Dermis blood vessel endothelial cell (primary cell): ENCODE data around the gene PRRC1. TPM values are rescaled to one million over a fixed set of nuclear protein-coding genes. Genes with fewer than 3 reads are reported as not detected.

ENCODE experiments used
- total RNA-seq: library from RNA; depleted of rRNA; stranded (reverse); fragments of >200 nt; gene quantifications from 2 replicates; pipeline ENCODE4 v1.2.3, GENCODE V29; 2014

PRRC1 gene
- total RNA-seq, 1 donor from 2014 or later: 40.8 TPM

Other genes with a start within 250 kb of the PRRC1 start
- 0.37 and 1.4 TPM in 2 replicates for gene MEGF10, start 226.8 kb upstream of the PRRC1 start, total RNA-seq
- not detected in 2 replicates for gene CTXN3, start 131.4 kb downstream of the PRRC1 start, total RNA-seq
- gene CCDC192, start 185.8 kb downstream of the PRRC1 start, total RNA-seq: not detected in 2 replicates